K562 (cell line): ENCODE data around the gene SF3A2. TPM values are rescaled to one million over a fixed set of nuclear protein-coding genes. Genes with fewer than 3 reads are reported as not detected.

Experiments used
- ATAC-seq: fragments of 200-7000 bp; cut with Tn5 transposase; 3 replicates; pipeline ENCODE4 v1.9.1; 2020; ENCODE audit warnings: moderate library complexity
- BruUV-seq: library from RNA; stranded (reverse); fragments of 400-500 nt; replicated peaks from 2 replicates; lab custom pipeline; 2021; lab: Mats Ljungman, UMichigan
- CTCF ChIA-PET: fragments of 300-600 bp; formaldehyde crosslinking; extraction: SDS; loops from one replicate; lab custom pipeline; 2021; ENCODE audit warnings: low intra/inter-chr PET ratio; lab: Yijun Ruan, JAX
- POLR2A ChIA-PET: fragments of 300-600, 350-650 bp; sonication (Branson Sonifier 250); formaldehyde crosslinking; extraction: SDS; loops from one replicate; lab custom pipeline; 2021; ENCODE audit warnings: antibody characterized with exemption, inconsistent platforms; lab: Yijun Ruan, JAX
- DNase-seq, 4 experiments: peaks; one replicate each; pipeline versions ENCODE4 v3.0.0 to v3.0.0-alpha.2; 2011 to 2018; ENCODE audit warnings: low spot score in 3 of 4, mixed read lengths in 3 of 4; ENCODE audit errors: extremely low read depth in 1 of 4
- FAIRE-seq: peaks from 2 replicates; lab custom pipeline; 2011; peaks lifted over from hg19 to GRCh38; lab: Jason Lieb, UNC
- H2AFZ ChIP-seq: 2 replicates; pipeline ENCODE4 v1.6.0; 2011; ENCODE audit warnings: low read depth, low read length, control low read depth, inconsistent platforms
- H3K27ac ChIP-seq: fragments of 200-600 bp; 3 replicates; pipeline ENCODE4 v1.8.0; 2011; ENCODE audit warnings: low read depth, mild to moderate bottlenecking, control low read depth, inconsistent platforms, low read length, moderate library complexity, mixed read lengths; ENCODE audit errors: extremely low read depth
- H3K27me3 ChIP-seq, 2 experiments: fragments of 300-600 bp in 1 of 2; 2 replicates in 1 of 2; 3 replicates in 1 of 2; pipeline versions ENCODE4 v1.6.0 to v1.8.0; 2011; ENCODE audit warnings: inconsistent platforms in 2 of 2, low read length in 2 of 2, mild to moderate bottlenecking in 1 of 2, mixed read lengths in 1 of 2, moderate library complexity in 1 of 2; ENCODE audit not compliant: control insufficient read depth in 2 of 2, insufficient read depth in 2 of 2
- H3K36me3 ChIP-seq: fragments of 300-600 bp; 3 replicates; pipeline ENCODE4 v1.8.0; 2011; ENCODE audit warnings: mild to moderate bottlenecking, low read length, inconsistent platforms; ENCODE audit not compliant: control insufficient read depth, insufficient read depth
- H3K4me1 ChIP-seq, 2 experiments: fragments of 200-600 bp in 1 of 2; replicated peaks in 1 of 2; 2 replicates in 1 of 2; 3 replicates in 1 of 2; pipeline versions ENCODE4 v1.5.1 to v1.8.0; 2011; ENCODE audit warnings: inconsistent platforms in 2 of 2, low read length in 2 of 2, mild to moderate bottlenecking in 1 of 2, mixed read lengths in 1 of 2, moderate library complexity in 1 of 2; ENCODE audit not compliant: control insufficient read depth in 2 of 2, insufficient read depth in 2 of 2
- H3K4me2 ChIP-seq: 2 replicates; pipeline ENCODE4 v1.6.1; 2011; ENCODE audit warnings: low read length, control low read depth, inconsistent platforms, mixed read lengths; ENCODE audit not compliant: insufficient read depth
- H3K4me3 ChIP-seq: fragments of 200-600 bp; sonication (generic), shearing (Covaris generic); 2 replicates; pipeline ENCODE4 v1.5.1; 2016; ENCODE audit warnings: control low read depth, inconsistent platforms
- H3K79me2 ChIP-seq: fragments of 200-600 bp; 3 replicates; pipeline ENCODE4 v1.8.0; 2011; ENCODE audit warnings: low read length, inconsistent platforms; ENCODE audit not compliant: control insufficient read depth, insufficient read depth
- H3K9ac ChIP-seq, 2 experiments: 2 replicates each; pipeline versions ENCODE4 v1.6.0 to v1.6.1; 2011; ENCODE audit warnings: low read depth in 2 of 2, low read length in 2 of 2, control low read depth in 1 of 2, inconsistent platforms in 1 of 2, mild to moderate bottlenecking in 1 of 2, mixed read lengths in 1 of 2; ENCODE audit not compliant: insufficient read depth in 1 of 2
- H3K9me1 ChIP-seq: one replicate; pipeline ENCODE4 v1.6.0; 2011; ENCODE audit warnings: inconsistent platforms, mild to moderate bottlenecking, low read length, moderate library complexity; ENCODE audit not compliant: control insufficient read depth, insufficient read depth
- H3K9me3 ChIP-seq: replicated peaks from 2 replicates; pipeline ENCODE4 v1.5.1; 2011; ENCODE audit warnings: low read depth, low read length, inconsistent platforms; ENCODE audit not compliant: control insufficient read depth, insufficient read depth
- H4K20me1 ChIP-seq: replicated peaks from 2 replicates; pipeline ENCODE4 v1.6.1; 2011; ENCODE audit warnings: low read length, inconsistent platforms, mixed read lengths; ENCODE audit not compliant: control insufficient read depth, insufficient read depth
- CREM ChIP-seq: IDR thresholded peaks from 2 replicates; pipeline ENCODE4 v1.6.1; 2014; ENCODE audit warnings: antibody characterized with exemption, low read depth
- ETV1 ChIP-seq: fragments of 450-650 bp; conservative IDR thresholded peaks from 2 replicates; pipeline ENCODE4 v1.6.1; 2016; ENCODE audit warnings: missing genetic modification characterization, control low read depth, low read depth, missing compliant biosample characterization
- ETV6 ChIP-seq, 3 experiments: fragments of 150-350 bp in 1 of 3; sonication (generic) in 1 of 3; formaldehyde crosslinking in 1 of 3; IDR thresholded peaks; 2 replicates each; pipeline versions ENCODE4 v1.6.1 to v1.8.0; 2014 to 2022; ENCODE audit warnings: borderline replicate concordance in 2 of 3, low read depth in 2 of 3, antibody characterized with exemption in 1 of 3, low read length in 1 of 3, mild to moderate bottlenecking in 1 of 3, missing genetic modification reagents in 1 of 3
- PCBP2 ChIP-seq: fragments of 200-400 bp; formaldehyde crosslinking; IDR thresholded peaks from 2 replicates; pipeline ENCODE4 v1.6.1; 2018; ENCODE audit warnings: low read length, low read depth, mild to moderate bottlenecking, moderate library complexity; ENCODE audit not compliant: poor library complexity, severe bottlenecking
- PHF8 ChIP-seq: fragments of 200-600 bp; sonication (generic); IDR thresholded peaks from 2 replicates; pipeline ENCODE4 v1.6.1; 2012; ENCODE audit warnings: mixed run types, mild to moderate bottlenecking, inconsistent platforms, low read length, moderate library complexity, borderline replicate concordance
- POLR2A ChIP-seq: fragments of 450-650 bp; conservative IDR thresholded peaks from 2 replicates; pipeline ENCODE4 v1.6.1; 2016
- RBM14 ChIP-seq: fragments of 200-400 bp; formaldehyde crosslinking; IDR thresholded peaks from 2 replicates; pipeline ENCODE4 v1.6.1; 2018; ENCODE audit warnings: low read depth, mild to moderate bottlenecking, low read length, moderate library complexity, borderline replicate concordance; ENCODE audit not compliant: insufficient read depth
- TAF1 ChIP-seq: IDR thresholded peaks from 2 replicates; pipeline ENCODE4 v1.6.1; 2011; ENCODE audit warnings: mild to moderate bottlenecking, low read length, moderate library complexity; ENCODE audit not compliant: insufficient read depth, control insufficient read depth, severe bottlenecking; ENCODE audit errors: extremely low read depth
- TOE1 ChIP-seq, 2 experiments: fragments of 450-650 bp in 1 of 2; sonication (generic) in 1 of 2; formaldehyde crosslinking in 1 of 2; IDR thresholded peaks; 2 replicates each; pipeline versions ENCODE4 v1.7.1 to v1.8.0; 2016 to 2022; ENCODE audit warnings: borderline replicate concordance in 2 of 2, mild to moderate bottlenecking in 2 of 2, antibody characterized with exemption in 1 of 2, inconsistent platforms in 1 of 2, low read depth in 1 of 2, missing genetic modification reagents in 1 of 2, moderate library complexity in 1 of 2
- ZBTB2 ChIP-seq: fragments of 450-650 bp; IDR thresholded peaks from 2 replicates; pipeline ENCODE4 v1.6.1; 2016; ENCODE audit warnings: antibody characterized with exemption
- ZBTB7A ChIP-seq: IDR thresholded peaks from 2 replicates; pipeline ENCODE4 v1.6.1; 2011; ENCODE audit warnings: low read depth, mild to moderate bottlenecking, low read length, moderate library complexity, borderline replicate concordance; ENCODE audit not compliant: control insufficient read depth
- WGBS: fragments of 100-300 bp; shearing (Covaris generic); methylation state at CpG from one replicate; pipeline ENCODE4 v1.1.6; 2016; ENCODE audit warnings: low coverage, mixed read lengths; ENCODE audit not compliant: insufficient coverage; ENCODE audit errors: missing lambda C conversion rate; 5-methylcytosine and 5-hydroxymethylcytosine counted together
- in situ Hi-C: fragments of 300-500 bp; cut with MboI; formaldehyde crosslinking; loops from 4 replicates; pipeline ENCODE4 v1.15.0; 2018; ENCODE audit warnings: inconsistent platforms, mixed read lengths
- intact Hi-C: fragments of 100-400 bp; cut with micrococcal nuclease; formaldehyde crosslinking; loops from 2 replicates; pipeline ENCODE4 v1.14.2; 2022
- polyA plus RNA-seq, 8 experiments: library from polyadenylated mRNA; depleted of rRNA in 4 of 8; stranded (reverse) in 5 of 8; unstranded in 3 of 8; fragments of >200 nt; fragmentation: Nextera tagmentation in 2 of 8; fragmentation: Illumina TruSeq in 1 of 8; extraction: Ambion mirVana in 2 of 8; extraction: Trizol in 1 of 8; gene quantifications; 2 replicates each; pipeline versions ENCODE4 v1.2.1 to v1.2.3, GENCODE V29; 2011 to 2014; ENCODE audit warnings: inconsistent platforms in 1 of 8, missing spikeins in 1 of 8
- total RNA-seq, 7 experiments: library from RNA; depleted of rRNA in 6 of 7; stranded (reverse); fragments of >200 nt in 6 of 7; fragmentation: Illumina TruSeq in 2 of 7; extraction: Trizol in 2 of 7; gene quantifications; 2 replicates each; pipeline versions ENCODE4 v1.2.1 to v1.2.3, GENCODE V29; 2011 to 2021; ENCODE audit warnings: low replicate concordance in 1 of 7
- TF ChIP-seq, protein P1 (sequence below), 2 experiments: fragments of 450-650 bp; conservative IDR thresholded peaks; 2 replicates each; pipeline ENCODE4 v1.6.1; 2017; ENCODE audit warnings: mild to moderate bottlenecking in 2 of 2, moderate library complexity in 2 of 2

Gene SF3A2
- total and polyA plus RNA-seq, 9 of the 15 experiments (the other 6 are each of a cell fraction or from before 2014, with no cell fraction given) = 0.17 to 194 (median 22.8) TPM

GRCh38 chr19:2270423-2271233 is 34.0 kb downstream of the SF3A2 start:
- no TSS peak for BruUV-seq
- WGBS = under 1% methylated on average over 61 of the region's 88 CpGs
- ATAC-seq (peak; percentile 5), FAIRE-seq (no peak), DNase-seq (peak; percentile 73 to 84 (median 79))
- CTCF ChIA-PET = no interaction called here
- H3K9ac ChIP-seq = peak overlapping the region; percentile 92 to 98
- no peaks in the 10 kb centered on the region for H3K27me3 ChIP-seq
- H3K27ac ChIP-seq = peak overlapping the region; percentile 94
- in situ Hi-C loops = loop anchor here (5.0 kb wide), 1 partner anchor 33 kb away; the partner anchor contains the start of genes PLEKHJ1 and SF3A2
- H3K4me1 ChIP-seq = peaks cover 25 to 80% of the 10 kb centered on the region in 2 experiments
- POLR2A ChIA-PET = interaction anchor here (0.6 to 7.0 kb wide), 16 partner anchors 9 to 161 kb away, joined by 3 to 86 read pairs (median 4); partner anchors contain the start of genes AMH, PEAK3 and PLEKHJ1
- H3K79me2 ChIP-seq = peaks cover 69% of the 10 kb centered on the region
- H3K4me3 ChIP-seq = peak overlapping the region; percentile 91
- H3K9me3 ChIP-seq = no peaks in the 10 kb centered on the region
- peaks cover 5% of the 10 kb centered on the region for H3K9me1 ChIP-seq
- H2AFZ ChIP-seq = no peak overlapping the region
- peaks cover 47% of the 10 kb centered on the region for H4K20me1 ChIP-seq
- H3K4me2 ChIP-seq = peak overlapping the region; percentile 89
- intact Hi-C loops = no loop called here
- H3K36me3 ChIP-seq = peaks cover 34% of the 10 kb centered on the region
- TF ChIP-seq, protein P1, sequence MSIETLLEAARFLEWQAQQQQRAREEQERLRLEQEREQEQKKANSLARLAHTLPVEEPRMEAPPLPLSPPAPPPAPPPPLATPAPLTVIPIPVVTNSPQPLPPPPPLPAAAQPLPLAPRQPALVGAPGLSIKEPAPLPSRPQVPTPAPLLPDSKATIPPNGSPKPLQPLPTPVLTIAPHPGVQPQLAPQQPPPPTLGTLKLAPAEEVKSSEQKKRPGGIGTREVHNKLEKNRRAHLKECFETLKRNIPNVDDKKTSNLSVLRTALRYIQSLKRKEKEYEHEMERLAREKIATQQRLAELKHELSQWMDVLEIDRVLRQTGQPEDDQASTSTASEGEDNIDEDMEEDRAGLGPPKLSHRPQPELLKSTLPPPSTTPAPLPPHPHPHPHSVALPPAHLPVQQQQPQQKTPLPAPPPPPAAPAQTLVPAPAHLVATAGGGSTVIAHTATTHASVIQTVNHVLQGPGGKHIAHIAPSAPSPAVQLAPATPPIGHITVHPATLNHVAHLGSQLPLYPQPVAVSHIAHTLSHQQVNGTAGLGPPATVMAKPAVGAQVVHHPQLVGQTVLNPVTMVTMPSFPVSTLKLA (conservative IDR thresholded peaks at IDR 0.05) = peak in 1 of 2 experiments; percentile 65; a peak in 1 of 4 replicates
- TF ChIP-seq ETV1 (tag) (no peak), POLR2A (peak; percentile 41; the same call in 1 of the 2 replicates), PHF8 (peak; percentile 30; the same call in 1 of the 2 replicates), TOE1 (IDR thresholded peaks at IDR 0.05; ENCODE audit: borderline replicate concordance) (no peak), TOE1 (CRISPR knock-in tag; IDR thresholded peaks at IDR 0.05; ENCODE audit: borderline replicate concordance, low read depth) (peak; percentile 37; the same call in 1 of the 2 replicates), PCBP2 (peak; percentile 69), ZBTB7A (peak; percentile 20; the same call in 1 of the 2 replicates), ETV6 (IDR thresholded peaks at IDR 0.05; ENCODE audit: borderline replicate concordance in 1 of 2, low read depth in 2 of 2, low read length in 1 of 2) (no peak), ETV6 (CRISPR knock-in tag; IDR thresholded peaks at IDR 0.05; ENCODE audit: borderline replicate concordance) (peak; percentile 27; the same call in 1 of the 2 replicates), TAF1 (peak; percentile 58), ZBTB2 (no peak), CREM (peak; percentile 77), RBM14 (0 out of 2 replicates have a peak, but pooled peaks have one; percentile 65)
